Activated CD8-positive, alpha-beta T cell treated with anti-CD3 and anti-CD28 coated beads for 36 hours (primary cell): Measurements from ENCODE around the gene RET. TPM values are rescaled to one million over a fixed set of nuclear protein-coding genes. Genes with fewer than 3 reads are reported as not detected.

Source experiments
- ATAC-seq: fragments of 200-7000 bp; cut with Tn5 transposase; one replicate; pipeline ENCODE4 v1.10.0; 2021; ENCODE audit warnings: mild to moderate bottlenecking, moderate library complexity
- CTCF ChIA-PET: fragments of 350-600 bp; sonication (Branson Sonifier 250); formaldehyde crosslinking; loops from one replicate; lab custom pipeline; 2021; ENCODE audit warnings: antibody characterized with exemption; lab: Charles Lee
- POLR2A ChIA-PET: fragments of 350-600 bp; sonication (Branson Sonifier 250); formaldehyde crosslinking; loops from one replicate; lab custom pipeline; 2021; ENCODE audit warnings: antibody characterized with exemption; lab: Charles Lee
- DNase-seq: peaks from one replicate; pipeline ENCODE4 v3.0.0-alpha.2; 2020
- H3K27ac Mint-ChIP-seq: one replicate; pipeline ENCODE4 v1.8.0; 2021; ENCODE audit warnings: mild to moderate bottlenecking, mixed read lengths
- H3K27me3 Mint-ChIP-seq: one replicate; pipeline ENCODE4 v1.8.0; 2021; ENCODE audit warnings: mixed read lengths
- H3K36me3 Mint-ChIP-seq: one replicate; pipeline ENCODE4 v1.8.0; 2021; ENCODE audit warnings: low read depth, mixed read lengths
- H3K4me1 Mint-ChIP-seq: one replicate; pipeline ENCODE4 v1.8.0; 2021; ENCODE audit warnings: low read depth, mixed read lengths
- H3K4me3 Mint-ChIP-seq: one replicate; pipeline ENCODE4 v1.8.0; 2021; ENCODE audit warnings: mild to moderate bottlenecking, moderate library complexity, mixed read lengths
- H3K9me3 Mint-ChIP-seq: one replicate; pipeline ENCODE4 v1.8.0; 2021; ENCODE audit warnings: mixed read lengths
- CTCF ChIP-seq: fragments of 200-600 bp; IDR thresholded peaks from one replicate; pipeline ENCODE4 v1.8.0; 2022; ENCODE audit warnings: antibody characterized with exemption, mild to moderate bottlenecking
- intact Hi-C: fragments of 100-400 bp; cut with micrococcal nuclease; formaldehyde crosslinking; loops from one replicate; pipeline ENCODE4 v1.10.0; 2022
- total RNA-seq, 2 experiments: library from RNA; stranded (reverse); gene quantifications; one replicate each; pipeline ENCODE4 v1.2.3, GENCODE V29; 2021

Gene RET
- total RNA-seq, 2 experiments from 2014 or later = 0.13 to 0.47 TPM

- Mint-ChIP-seq H3K4me1 (peaks cover 4% of the 10 kb centered on the region), H3K27me3 (peaks cover 15% of the 10 kb centered on the region), H3K27ac (no peak overlapping the region), H3K4me3 (no peak overlapping the region), H3K9me3 (no peaks in the 10 kb centered on the region), H3K36me3 (no peaks in the 10 kb centered on the region)
- POLR2A ChIA-PET = interaction anchor here (0.7 kb wide), 1 partner anchor 190 kb away, joined by 3 read pairs; no protein-coding TSS in a partner anchor
- CTCF ChIA-PET = no interaction called here
- DNase-seq (no peak), ATAC-seq (no peak)
- no peak for TF ChIP-seq CTCF
- intact Hi-C loops = loop anchor here (10.0 kb wide), 1 partner anchor 347 kb away; no protein-coding TSS in a partner anchor
These were observed 25.4 kb downstream of the RET start for GRCh38 chr10:43102063-43102828.

DNA sequence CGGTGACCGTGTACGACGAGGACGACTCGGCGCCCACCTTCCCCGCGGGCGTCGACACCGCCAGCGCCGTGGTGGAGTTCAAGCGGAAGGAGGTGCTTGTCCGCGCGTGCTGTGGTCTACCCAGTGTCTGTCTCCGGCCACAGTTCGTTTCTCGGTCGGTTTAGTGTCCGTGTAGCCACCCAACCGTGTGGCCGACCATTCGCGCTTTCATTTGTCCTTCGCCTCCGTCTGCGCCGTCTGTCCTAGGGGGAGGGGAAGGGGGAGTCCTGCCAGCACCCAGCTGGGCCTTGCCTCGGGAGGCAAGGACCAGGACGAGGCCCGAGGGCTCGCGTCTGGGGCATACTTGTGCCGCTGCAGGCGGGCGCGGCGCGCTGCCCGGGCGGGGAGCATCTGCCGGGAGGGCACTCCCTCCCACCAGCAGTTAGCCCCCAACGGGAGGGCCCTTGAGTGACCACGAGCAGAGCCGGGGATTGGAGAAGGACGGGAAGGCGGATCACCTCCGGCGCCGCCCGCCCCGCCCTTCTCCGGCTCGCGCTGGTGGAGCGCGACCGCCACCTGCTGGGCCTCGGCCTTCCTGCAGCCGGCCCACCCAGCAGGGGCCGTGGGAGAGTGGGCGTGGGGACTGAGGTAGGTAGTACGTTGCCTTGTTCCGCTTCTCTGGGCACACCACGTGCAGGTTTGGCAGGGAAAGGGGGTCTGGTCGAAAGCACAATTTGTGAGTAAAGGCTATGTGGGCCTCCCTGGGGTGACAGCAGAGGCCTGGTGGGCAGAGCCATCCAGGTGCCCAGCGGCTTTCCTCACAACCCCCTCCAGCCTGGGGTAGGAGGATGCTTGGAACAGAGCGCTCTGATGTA lies 28.5 kb downstream of the RET start:
- Mint-ChIP-seq H3K4me1 (peaks cover 4% of the 10 kb centered on the region), H3K36me3 (no peaks in the 10 kb centered on the region), H3K4me3 (peak overlapping the region; percentile 59), H3K9me3 (no peaks in the 10 kb centered on the region), H3K27me3 (peaks cover 15% of the 10 kb centered on the region), H3K27ac (no peak overlapping the region)
- CTCF ChIA-PET = interaction anchor here (0.6 to 1.3 kb wide), 10 partner anchors 11 to 352 kb away, joined by 3 to 5 read pairs (median 3); partner anchors contain the start of genes BMS1 and CSGALNACT2
- TF ChIP-seq CTCF = peak; percentile 100
- DNase-seq (peak; percentile 85), ATAC-seq (peak; percentile 97)
- POLR2A ChIA-PET = no interaction called here
- intact Hi-C loops = loop anchor here (5.0 to 10.0 kb wide), 2 partner anchors 238 to 351 kb away; no protein-coding TSS in a partner anchor

DNA sequence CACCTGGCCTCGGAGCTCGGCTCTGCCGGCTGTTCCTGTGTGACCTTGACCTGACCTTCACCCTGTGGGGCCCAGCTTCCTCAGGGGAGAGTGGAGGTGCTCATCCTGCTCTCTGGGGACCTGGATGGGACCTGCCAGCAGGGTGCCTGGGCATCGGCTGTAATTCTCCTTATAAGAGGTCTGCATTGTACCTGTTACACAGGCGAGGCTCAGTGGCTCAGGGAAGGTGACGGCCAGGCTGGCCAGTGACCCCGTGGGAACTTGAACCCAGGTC lies 29.0 kb downstream of the RET start:
- no peak overlapping the region for H3K27ac Mint-ChIP-seq
- ATAC-seq (no peak), DNase-seq (no peak)
- POLR2A ChIA-PET = no interaction called here
- CTCF ChIA-PET = interaction anchor here (0.6 to 1.3 kb wide), 5 partner anchors 12 to 353 kb away, joined by 3 to 5 read pairs (median 3); partner anchors contain the start of gene CSGALNACT2
- H3K27me3 Mint-ChIP-seq = peaks cover 15% of the 10 kb centered on the region
- H3K4me1 Mint-ChIP-seq = peaks cover 4% of the 10 kb centered on the region
- TF ChIP-seq CTCF = no peak
- H3K36me3 Mint-ChIP-seq = no peaks in the 10 kb centered on the region
- intact Hi-C loops = loop anchor here (5.0 to 10.0 kb wide), 2 partner anchors 239 to 351 kb away; no protein-coding TSS in a partner anchor
- H3K4me3 Mint-ChIP-seq = no peak overlapping the region
- no peaks in the 10 kb centered on the region for H3K9me3 Mint-ChIP-seq

- ChIA-PET POLR2A (no interaction called here), CTCF (interaction anchor here (0.6 to 1.3 kb wide), 3 partner anchors 12 to 241 kb away, joined by 3 to 5 read pairs (median 3); no protein-coding TSS in a partner anchor)
- Mint-ChIP-seq H3K4me1 (peaks cover 4% of the 10 kb centered on the region), H3K9me3 (no peaks in the 10 kb centered on the region), H3K27me3 (peaks cover 15% of the 10 kb centered on the region), H3K4me3 (no peak overlapping the region), H3K36me3 (no peaks in the 10 kb centered on the region), H3K27ac (no peak overlapping the region)
- DNase-seq = no peak
- ATAC-seq = no peak
- no peak for TF ChIP-seq CTCF
- intact Hi-C loops = loop anchor here (5.0 to 10.0 kb wide), 2 partner anchors 239 to 352 kb away; no protein-coding TSS in a partner anchor
These were observed 29.6 kb downstream of the RET start for GRCh38 chr10:43106256-43107091.
